ENCODE measurements around the gene ITCH.

ITCH gene

GRCh38 chr20:34560614-34561013 lies 197.5 kb downstream of the ITCH start:
- DNase-seq = no peak

All from DMS153 (cell line).